Measurements from ENCODE around the gene TMEM260. TPM values are rescaled to one million over a fixed set of nuclear protein-coding genes. Genes with fewer than 3 reads are reported as not detected.
A peak's percentile ranks its signal among the peaks of the same experiment; 100 is the strongest.

The TMEM260 gene
- total and polyA plus RNA-seq, 4 experiments from 2014 or later: 10.8 to 37.0 (median 24.2) TPM

DNA sequence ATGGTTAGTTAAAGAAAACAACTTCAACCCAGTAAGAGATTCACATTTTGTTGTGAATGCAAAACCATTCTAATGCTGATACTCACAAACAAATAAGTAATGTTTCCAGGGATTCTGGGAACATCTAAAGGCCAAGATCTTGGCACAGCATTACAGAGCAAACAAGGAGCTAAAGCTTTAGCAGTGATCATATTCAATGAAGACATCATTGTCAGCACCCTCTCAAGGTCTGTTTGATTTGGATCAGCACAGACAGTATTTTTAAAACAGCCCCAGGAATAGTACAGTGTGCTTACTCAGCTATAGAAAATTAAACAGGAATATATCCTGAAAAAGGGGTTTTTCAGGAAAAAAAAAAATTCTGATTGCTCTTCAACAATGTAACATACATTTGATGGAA, 71.4 kb downstream of the TMEM260 start:
- intact Hi-C loops (cut with micrococcal nuclease): no loop called here
- Mint-ChIP-seq H3K4me1 (no peaks in the 10 kb centered on the region), H3K27ac (no peak overlapping the region), H3K27me3 (no peaks in the 10 kb centered on the region), H3K4me3 (no peak overlapping the region), H3K36me3 (peaks cover 26 to 28% of the 10 kb centered on the region in 2 donors), H3K9me3 (no peaks in the 10 kb centered on the region)
- Histone ChIP-seq H3K4me3 (ENCODE audit: low read length in 2 of 2) (no peak overlapping the region), H3K27ac (ENCODE audit: low read depth, low read length) (no peak overlapping the region), H3K9me3 (ENCODE audit: control insufficient read depth in 1 of 2, low read length in 2 of 2) (no peaks in the 10 kb centered on the region), H3K4me1 (ENCODE audit: insufficient read depth, low read length) (no peaks in the 10 kb centered on the region), H3K27me3 (ENCODE audit: insufficient read depth, low read length) (no peaks in the 10 kb centered on the region), H3K36me3 (ENCODE audit: insufficient read depth, low read length) (peaks cover 2% of the 10 kb centered on the region)
- ChIA-PET CTCF (ENCODE audit: partially characterized antibody) (no interaction called here), POLR2A (ENCODE audit: partially characterized antibody) (no interaction called here)
- no peak for DNase-seq

DNA sequence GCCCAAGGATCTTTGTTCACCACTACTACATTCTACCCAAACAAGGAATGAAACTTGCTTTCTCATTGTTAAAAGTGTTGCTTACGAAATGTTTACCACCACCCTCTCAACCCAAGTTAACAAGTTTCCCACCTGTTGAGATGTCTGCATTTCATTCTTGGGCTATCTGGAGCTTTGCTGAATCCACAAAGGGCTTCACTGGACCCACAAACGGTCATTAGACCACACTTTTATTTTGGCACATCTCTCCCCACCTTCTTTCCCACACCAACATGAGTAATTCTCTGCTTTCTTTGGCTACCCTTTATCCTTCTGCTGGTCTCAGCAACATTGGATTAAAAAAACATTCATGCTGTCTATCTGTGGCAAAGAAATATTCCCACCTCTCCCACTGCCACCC, 78.0 kb downstream of the TMEM260 start:
- Histone ChIP-seq H3K36me3 (ENCODE audit: insufficient read depth, low read length) (no peaks in the 10 kb centered on the region), H3K27me3 (ENCODE audit: insufficient read depth, low read length) (no peaks in the 10 kb centered on the region), H3K4me1 (ENCODE audit: insufficient read depth, low read length) (no peaks in the 10 kb centered on the region), H3K9me3 (ENCODE audit: control insufficient read depth in 1 of 2, low read length in 2 of 2) (no peaks in the 10 kb centered on the region), H3K27ac (ENCODE audit: low read depth, low read length) (no peak overlapping the region), H3K4me3 (ENCODE audit: low read length in 2 of 2) (no peak overlapping the region)
- Mint-ChIP-seq H3K4me3 (no peak overlapping the region), H3K4me1 (no peaks in the 10 kb centered on the region), H3K27me3 (no peaks in the 10 kb centered on the region), H3K9me3 (no peaks in the 10 kb centered on the region), H3K27ac (no peak overlapping the region), H3K36me3 (no peaks in the 10 kb centered on the region)
- CTCF ChIA-PET (ENCODE audit: partially characterized antibody): interaction anchor here (2.3 kb wide), 1 partner anchor 9 kb away, joined by 7 read pairs; no protein-coding TSS in a partner anchor
- no peak for DNase-seq
- POLR2A ChIA-PET (ENCODE audit: partially characterized antibody): no interaction called here
- intact Hi-C loops (cut with micrococcal nuclease): no loop called here

DNA sequence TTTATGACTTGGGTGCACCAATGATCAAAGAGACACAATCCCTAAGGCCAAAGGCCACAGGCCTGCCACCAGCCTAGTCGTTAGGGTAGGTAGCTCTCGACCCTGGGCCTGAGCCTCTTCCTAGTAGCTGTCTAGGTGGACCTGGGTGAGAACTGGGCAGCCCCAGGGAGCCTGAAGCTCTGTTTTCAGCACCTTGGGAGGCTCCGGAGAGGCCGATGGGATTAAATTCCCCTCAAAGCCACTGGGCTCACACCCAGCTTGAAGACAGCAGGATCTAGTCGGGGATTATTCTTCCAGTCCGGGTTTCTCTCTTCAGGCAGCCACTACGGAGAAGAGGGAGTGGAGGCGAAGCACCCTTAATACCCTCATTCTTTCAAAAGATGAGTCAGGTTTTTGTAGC, 79.8 kb downstream of the TMEM260 start:
- H3K4me3 Mint-ChIP-seq: no peak overlapping the region
- H3K4me3 ChIP-seq (ENCODE audit: low read length in 2 of 2): no peak overlapping the region
- H3K36me3 ChIP-seq (ENCODE audit: insufficient read depth, low read length): no peaks in the 10 kb centered on the region
- no peak overlapping the region for H3K27ac ChIP-seq (ENCODE audit: low read depth, low read length)
- H3K27me3 ChIP-seq (ENCODE audit: insufficient read depth, low read length): no peaks in the 10 kb centered on the region
- H3K27ac Mint-ChIP-seq: no peak overlapping the region
- peaks cover 0 to 2% of the 10 kb centered on the region in 2 donors for H3K27me3 Mint-ChIP-seq
- no peak for DNase-seq
- H3K9me3 ChIP-seq (ENCODE audit: control insufficient read depth in 1 of 2, low read length in 2 of 2): no peaks in the 10 kb centered on the region
- peaks cover 0 to 5% (median under 1%) of the 10 kb centered on the region in 8 donors for H3K9me3 Mint-ChIP-seq
- intact Hi-C loops (cut with micrococcal nuclease): no loop called here
- H3K36me3 Mint-ChIP-seq: no peaks in the 10 kb centered on the region
- ChIA-PET POLR2A (ENCODE audit: partially characterized antibody) (interaction anchor here (1.0 kb wide), 1 partner anchor 11 kb away, joined by 3 read pairs; no protein-coding TSS in a partner anchor), CTCF (ENCODE audit: partially characterized antibody) (interaction anchor here (0.8 to 2.3 kb wide), 3 partner anchors 11 to 508 kb away, joined by 3 to 7 read pairs (median 5); no protein-coding TSS in a partner anchor)
- no peaks in the 10 kb centered on the region for H3K4me1 Mint-ChIP-seq
- no peaks in the 10 kb centered on the region for H3K4me1 ChIP-seq (ENCODE audit: insufficient read depth, low read length)

DNA sequence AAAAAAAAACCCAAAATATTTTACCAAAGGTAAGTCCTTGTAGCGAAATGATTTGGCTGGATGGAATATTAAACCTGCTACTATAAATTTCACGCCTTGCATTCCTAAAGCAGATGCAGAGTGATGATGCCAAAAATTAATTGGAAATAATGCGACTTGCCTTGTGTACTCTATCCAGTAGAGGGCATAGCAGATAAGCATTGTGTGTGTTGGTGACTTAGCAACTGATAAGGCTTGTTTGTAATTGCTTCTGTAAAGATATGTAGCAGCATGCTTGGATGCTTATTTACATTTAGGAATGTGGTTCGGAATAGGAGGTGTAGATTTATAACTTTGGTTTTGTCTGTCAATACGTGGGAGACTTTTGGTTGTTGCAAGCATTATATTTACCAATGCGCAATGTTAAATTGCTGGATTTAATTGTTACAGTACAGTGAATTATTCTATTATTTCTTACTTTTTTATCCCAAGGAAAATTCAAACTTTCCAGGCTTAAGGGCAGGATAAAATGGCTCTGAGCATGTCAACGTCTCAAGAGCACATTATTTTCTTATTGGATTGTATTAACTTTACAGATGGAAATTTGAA, 80.5 kb downstream of the TMEM260 start:
- H3K4me1 ChIP-seq (ENCODE audit: insufficient read depth, low read length): no peaks in the 10 kb centered on the region
- no peaks in the 10 kb centered on the region for H3K27me3 ChIP-seq (ENCODE audit: insufficient read depth, low read length)
- H3K27ac ChIP-seq (ENCODE audit: low read depth, low read length): no peak overlapping the region
- Mint-ChIP-seq H3K27ac (no peak overlapping the region), H3K4me1 (no peaks in the 10 kb centered on the region), H3K36me3 (no peaks in the 10 kb centered on the region), H3K27me3 (peaks cover 0 to 3% of the 10 kb centered on the region in 2 donors), H3K4me3 (no peak overlapping the region), H3K9me3 (peaks cover 0 to 7% (median 2%) of the 10 kb centered on the region in 8 donors)
- intact Hi-C loops (cut with micrococcal nuclease): loop anchor here (1.0 kb wide), 1 partner anchor 657 kb away; no protein-coding TSS in a partner anchor
- H3K36me3 ChIP-seq (ENCODE audit: insufficient read depth, low read length): no peaks in the 10 kb centered on the region
- peak in 1 of 5 donors; percentile 3 for DNase-seq
- H3K4me3 ChIP-seq (ENCODE audit: low read length in 2 of 2): no peak overlapping the region
- POLR2A ChIA-PET (ENCODE audit: partially characterized antibody): interaction anchor here (1.0 kb wide), 1 partner anchor 11 kb away, joined by 3 read pairs; no protein-coding TSS in a partner anchor
- H3K9me3 ChIP-seq (ENCODE audit: control insufficient read depth in 1 of 2, low read length in 2 of 2): no peaks in the 10 kb centered on the region
- CTCF ChIA-PET (ENCODE audit: partially characterized antibody): interaction anchor here (1.1 to 2.3 kb wide), 2 partner anchors 12 to 25 kb away, joined by 5 to 7 read pairs; no protein-coding TSS in a partner anchor

DNA sequence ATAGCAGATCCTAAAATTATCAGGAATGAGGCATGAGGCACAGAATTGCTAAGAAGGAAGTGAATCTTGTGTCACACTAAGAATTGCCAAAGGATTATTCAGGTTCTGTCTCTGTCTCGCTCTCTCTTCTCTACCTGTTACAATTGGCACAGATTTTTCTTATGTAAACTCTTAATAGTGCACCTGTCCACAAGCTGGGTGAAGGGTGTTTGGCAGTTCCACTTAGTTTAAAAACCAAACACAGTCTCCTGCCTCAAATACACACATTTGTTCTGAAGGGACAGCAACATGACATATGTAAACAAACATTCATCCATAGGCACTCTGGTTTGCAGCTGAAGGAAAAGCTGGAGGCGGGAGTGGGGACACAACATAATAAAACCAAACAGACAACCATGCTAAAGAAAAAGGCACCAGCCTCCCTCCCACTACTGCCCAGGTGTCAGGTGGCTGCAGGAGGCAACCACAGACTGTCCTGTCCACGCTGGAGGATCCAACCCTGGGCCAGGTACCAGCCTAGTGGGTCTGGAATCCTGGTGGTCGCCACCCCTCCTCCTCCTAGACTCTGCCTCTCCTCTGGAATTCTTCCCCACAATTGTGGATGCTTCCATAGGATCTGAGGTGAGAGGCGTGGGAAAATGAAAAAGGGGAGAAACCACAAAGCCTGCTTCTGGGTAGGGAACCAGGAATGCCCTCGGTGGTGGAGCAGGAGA, 81.2 kb downstream of the TMEM260 start:
- intact Hi-C loops (cut with micrococcal nuclease): loop anchor here (1.0 kb wide), 1 partner anchor 656 kb away; no protein-coding TSS in a partner anchor
- no peak overlapping the region for H3K4me3 ChIP-seq (ENCODE audit: low read length in 2 of 2)
- H3K27me3 ChIP-seq (ENCODE audit: insufficient read depth, low read length): no peaks in the 10 kb centered on the region
- no peaks in the 10 kb centered on the region for H3K36me3 ChIP-seq (ENCODE audit: insufficient read depth, low read length)
- Mint-ChIP-seq H3K36me3 (peaks cover 0 to under 1% of the 10 kb centered on the region in 2 donors), H3K4me1 (no peaks in the 10 kb centered on the region), H3K27me3 (peaks cover 0 to 3% of the 10 kb centered on the region in 2 donors), H3K9me3 (peaks cover 0 to 9% (median 4%) of the 10 kb centered on the region in 8 donors), H3K4me3 (no peak overlapping the region), H3K27ac (no peak overlapping the region)
- H3K4me1 ChIP-seq (ENCODE audit: insufficient read depth, low read length): no peaks in the 10 kb centered on the region
- ChIA-PET CTCF (ENCODE audit: partially characterized antibody) (no interaction called here), POLR2A (ENCODE audit: partially characterized antibody) (no interaction called here)
- H3K9me3 ChIP-seq (ENCODE audit: control insufficient read depth in 1 of 2, low read length in 2 of 2): no peaks in the 10 kb centered on the region
- DNase-seq: no peak
- H3K27ac ChIP-seq (ENCODE audit: low read depth, low read length): no peak overlapping the region

DNA sequence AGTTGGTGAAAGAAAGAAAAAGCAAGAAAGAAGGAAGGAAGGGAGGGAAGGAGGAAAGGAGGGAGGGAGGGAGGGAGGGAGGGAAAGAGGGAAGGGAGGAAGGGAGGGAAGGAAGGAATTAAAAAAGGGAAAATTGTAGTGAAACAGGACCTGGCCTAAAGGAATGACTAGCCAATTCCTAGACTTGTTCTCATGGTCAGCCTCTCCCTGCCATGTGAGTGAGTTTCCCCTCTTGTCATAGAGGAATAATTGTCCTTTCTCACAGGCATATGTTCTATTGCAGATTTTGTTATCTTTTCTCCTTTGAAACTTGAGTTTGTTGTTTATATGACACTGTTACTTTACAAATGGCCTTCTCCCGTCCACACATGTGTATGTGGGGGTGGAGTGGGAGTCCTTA, 81.9 kb downstream of the TMEM260 start:
- H3K36me3 ChIP-seq (ENCODE audit: insufficient read depth, low read length): no peaks in the 10 kb centered on the region
- no peak overlapping the region for H3K27ac ChIP-seq (ENCODE audit: low read depth, low read length)
- H3K4me1 ChIP-seq (ENCODE audit: insufficient read depth, low read length): no peaks in the 10 kb centered on the region
- no peak overlapping the region for H3K4me3 Mint-ChIP-seq
- no peak for DNase-seq
- H3K27ac Mint-ChIP-seq: no peak overlapping the region
- CTCF ChIA-PET (ENCODE audit: partially characterized antibody): no interaction called here
- no peaks in the 10 kb centered on the region for H3K27me3 ChIP-seq (ENCODE audit: insufficient read depth, low read length)
- no peaks in the 10 kb centered on the region for H3K9me3 ChIP-seq (ENCODE audit: control insufficient read depth in 1 of 2, low read length in 2 of 2)
- H3K4me1 Mint-ChIP-seq: no peaks in the 10 kb centered on the region
- H3K36me3 Mint-ChIP-seq: peaks cover 0 to 3% of the 10 kb centered on the region in 2 donors
- H3K27me3 Mint-ChIP-seq: peaks cover 1 to 3% of the 10 kb centered on the region in 2 donors
- H3K9me3 Mint-ChIP-seq: peaks cover 0 to 13% (median 8%) of the 10 kb centered on the region in 8 donors
- POLR2A ChIA-PET (ENCODE audit: partially characterized antibody): no interaction called here
- intact Hi-C loops (cut with micrococcal nuclease): no loop called here
- H3K4me3 ChIP-seq (ENCODE audit: low read length in 2 of 2): no peak overlapping the region

DNA sequence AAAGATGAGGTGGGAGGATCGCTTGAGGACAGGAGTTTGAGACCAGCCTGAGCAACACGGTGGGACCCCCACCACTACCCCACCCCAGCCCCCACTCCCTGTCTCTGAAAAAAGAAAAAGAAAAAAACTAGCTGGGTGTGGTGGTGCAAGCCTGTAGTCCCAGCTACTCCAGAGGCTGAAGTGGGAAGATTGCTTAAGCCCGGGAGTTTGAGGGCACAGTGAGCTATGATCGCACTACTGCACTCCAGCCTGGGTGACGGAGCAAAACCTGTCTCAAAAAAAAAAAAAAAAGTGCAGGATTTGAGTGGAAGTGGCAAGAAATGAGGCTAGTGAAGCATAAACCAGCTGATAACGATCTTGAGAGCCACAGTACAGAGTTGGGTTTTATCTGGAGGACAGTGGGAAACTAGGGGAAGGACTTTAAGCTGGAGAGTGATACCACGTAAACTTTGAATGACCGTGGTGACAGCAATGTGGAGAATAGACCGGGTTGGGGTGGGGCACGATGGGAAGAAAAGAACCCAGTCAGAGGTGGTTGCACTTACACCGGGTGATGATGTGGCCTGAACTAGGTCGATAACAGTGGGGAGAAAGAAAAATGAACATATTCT, 85.3 kb downstream of the TMEM260 start:
- Histone ChIP-seq H3K27me3 (ENCODE audit: insufficient read depth, low read length) (no peaks in the 10 kb centered on the region), H3K4me1 (ENCODE audit: insufficient read depth, low read length) (no peaks in the 10 kb centered on the region), H3K4me3 (ENCODE audit: low read length in 2 of 2) (no peak overlapping the region), H3K36me3 (ENCODE audit: insufficient read depth, low read length) (no peaks in the 10 kb centered on the region), H3K9me3 (ENCODE audit: control insufficient read depth in 1 of 2, low read length in 2 of 2) (no peaks in the 10 kb centered on the region), H3K27ac (ENCODE audit: low read depth, low read length) (no peak overlapping the region)
- Mint-ChIP-seq H3K4me3 (no peak overlapping the region), H3K9me3 (peaks cover 0 to 23% (median 14%) of the 10 kb centered on the region in 8 donors), H3K36me3 (peaks cover 0 to 3% of the 10 kb centered on the region in 2 donors), H3K27ac (no peak overlapping the region), H3K27me3 (peaks cover 1 to 3% of the 10 kb centered on the region in 2 donors), H3K4me1 (no peaks in the 10 kb centered on the region)
- no peak for DNase-seq
- CTCF ChIA-PET (ENCODE audit: partially characterized antibody): interaction anchor here (0.7 kb wide), 1 partner anchor 1074 kb away, joined by 3 read pairs; no protein-coding TSS in a partner anchor
- POLR2A ChIA-PET (ENCODE audit: partially characterized antibody): no interaction called here
- intact Hi-C loops (cut with micrococcal nuclease): no loop called here

Measured in CD4-positive, alpha-beta memory T cell (primary cell).